Occipital lobe (tissue), 2 donors: ENCODE measurements around the gene RTN1. TPM values are rescaled to one million over a fixed set of nuclear protein-coding genes. Genes with fewer than 3 reads are reported as not detected.
A peak's percentile ranks its signal among the peaks of the same experiment; 100 is the strongest.

Source experiments
- DNase-seq: peaks from one replicate; lab custom pipeline; 2025; lab: John Stamatoyannopoulos, UW
- total RNA-seq: library from RNA; depleted of rRNA; stranded (reverse); fragments of >200 nt; gene quantifications from one replicate; pipeline ENCODE4 v1.2.3, GENCODE V29; 2014

Gene RTN1
- total RNA-seq, 1 donor from 2014 or later, result 870 TPM

DNA sequence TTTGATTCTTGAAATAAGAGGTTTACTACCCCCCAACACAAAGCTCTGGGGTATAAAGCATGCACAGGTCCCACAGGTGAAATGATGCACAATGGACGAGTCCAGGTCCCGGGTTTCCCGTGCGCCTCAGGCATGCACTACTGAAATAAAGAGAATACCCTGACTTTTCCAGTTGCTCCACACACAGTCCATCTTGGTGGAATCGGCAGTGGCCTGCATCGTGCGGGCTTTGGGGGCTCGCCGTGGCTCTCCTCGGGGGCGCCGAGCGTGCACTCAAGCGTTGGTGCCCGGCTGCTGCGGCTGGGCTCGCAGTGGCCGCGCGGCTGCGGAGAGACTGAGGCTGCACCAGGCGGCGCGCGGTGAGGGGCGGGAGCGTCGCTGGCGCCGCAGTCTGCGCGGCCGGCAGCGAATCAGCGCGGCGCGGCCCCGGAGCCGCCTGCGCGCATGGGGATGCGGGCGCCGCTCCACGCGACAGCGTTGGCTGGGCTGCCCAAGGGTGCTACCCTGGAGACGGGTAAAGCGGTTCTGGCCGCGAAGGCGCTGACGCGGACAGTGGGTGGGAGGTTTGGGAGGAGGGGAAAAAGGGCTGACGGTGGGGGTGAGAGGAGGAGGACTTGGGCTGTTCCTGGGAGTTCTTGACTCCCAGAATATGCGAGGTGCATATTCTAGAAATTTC is 240.2 kb downstream of the RTN1 start:
- peak; percentile 55 for DNase-seq

DNA sequence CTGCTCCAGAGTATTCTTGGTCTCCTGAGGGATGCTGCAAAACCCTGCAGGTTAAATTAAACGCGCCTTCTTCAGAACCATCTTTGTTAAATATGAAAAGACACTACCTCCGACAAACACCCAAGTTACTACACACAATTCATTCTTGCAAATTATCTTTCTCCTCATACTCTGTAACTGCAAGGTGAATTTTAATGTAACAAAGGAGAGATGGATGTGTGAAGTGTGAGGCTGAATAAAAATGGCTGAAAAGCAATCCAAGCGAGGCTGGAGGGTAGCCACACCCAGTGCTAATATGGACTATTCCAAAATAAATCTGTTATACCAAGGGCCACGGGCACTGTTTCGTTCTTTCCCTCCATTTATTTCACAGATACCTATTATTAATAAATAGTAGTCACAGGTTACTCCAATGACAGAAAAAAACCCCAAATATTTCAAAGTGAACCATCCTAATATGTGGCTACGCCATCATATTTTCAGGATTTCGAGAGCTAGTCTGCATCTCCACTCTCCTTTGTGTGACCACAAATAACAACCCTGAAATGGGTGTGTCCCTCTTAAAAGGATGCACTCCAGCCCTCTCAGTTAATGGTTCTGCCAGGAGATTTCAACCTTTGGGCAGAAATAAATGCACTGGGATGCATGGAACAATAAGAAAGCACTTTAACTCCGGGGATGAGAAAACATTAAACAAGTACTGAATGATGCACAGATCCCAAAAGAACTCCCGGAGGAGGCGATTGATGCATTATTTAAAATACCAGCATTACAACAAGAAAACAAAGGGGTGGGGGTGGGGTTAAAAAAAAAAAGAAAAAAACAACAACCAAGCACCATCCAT is 240.9 kb downstream of the RTN1 start:
- no peak for DNase-seq

DNA sequence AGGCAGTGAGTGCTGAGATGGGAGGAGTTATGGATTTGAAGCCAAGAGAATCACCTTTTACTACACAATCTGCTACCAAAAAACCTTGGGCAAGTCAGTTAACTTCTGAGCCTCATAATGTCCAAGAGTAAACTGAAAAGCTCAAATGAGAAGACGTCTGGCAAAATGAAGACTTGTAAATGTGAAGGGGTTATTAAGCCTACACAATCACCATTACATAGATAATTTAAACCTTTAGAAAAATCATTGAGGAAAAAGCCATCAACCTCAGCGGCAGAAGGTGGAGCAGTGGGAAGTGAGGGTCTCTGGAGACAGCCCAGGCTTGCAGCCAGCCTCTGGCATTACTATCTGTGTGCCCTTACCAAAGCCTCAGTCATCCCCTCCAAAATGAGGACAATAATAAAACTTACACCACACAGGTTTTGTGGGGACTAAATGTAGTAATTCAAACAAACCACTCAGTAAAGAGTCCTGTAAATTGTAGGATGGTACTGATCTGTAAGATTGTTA is 243.5 kb downstream of the RTN1 start:
- DNase-seq, result no peak

DNA sequence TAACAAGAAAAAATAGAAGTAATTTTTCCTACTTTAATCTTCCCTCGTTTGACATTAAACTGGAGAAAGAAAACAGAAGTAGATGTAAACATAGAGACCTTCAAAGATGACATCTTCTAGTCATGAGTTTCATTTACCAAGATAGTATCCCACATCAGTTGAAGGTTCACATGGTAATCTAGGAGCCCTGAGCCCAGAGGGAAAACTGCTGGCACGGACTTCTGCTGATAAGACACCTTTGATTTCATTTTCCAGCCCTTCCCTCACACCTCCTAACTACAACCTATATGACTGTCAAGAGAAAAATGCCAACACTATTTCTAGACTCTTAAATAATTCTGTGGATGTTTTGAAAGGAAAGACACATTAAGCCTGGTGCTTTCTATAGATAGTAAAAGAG is 247.9 kb downstream of the RTN1 start:
- DNase-seq, result no peak

DNA sequence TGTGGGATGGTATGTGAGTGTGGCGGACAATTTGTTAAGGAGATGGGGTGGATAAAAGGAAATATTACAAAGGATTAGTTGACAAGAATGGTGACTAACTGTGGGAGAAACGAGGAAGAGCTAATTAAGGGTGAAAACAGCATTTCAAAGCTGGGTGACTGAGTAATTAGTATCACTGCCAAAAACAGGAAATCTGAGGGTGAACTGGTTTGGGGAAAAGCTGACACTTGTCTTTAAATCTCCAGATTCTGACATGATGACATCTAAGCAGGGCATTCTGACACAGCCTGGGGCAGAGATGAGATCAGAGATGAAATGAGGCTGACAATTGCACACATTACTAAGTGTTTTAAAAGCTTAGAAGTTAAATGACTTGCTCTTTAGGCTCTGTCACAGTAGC is 251.5 kb downstream of the RTN1 start:
- no peak for DNase-seq

DNA sequence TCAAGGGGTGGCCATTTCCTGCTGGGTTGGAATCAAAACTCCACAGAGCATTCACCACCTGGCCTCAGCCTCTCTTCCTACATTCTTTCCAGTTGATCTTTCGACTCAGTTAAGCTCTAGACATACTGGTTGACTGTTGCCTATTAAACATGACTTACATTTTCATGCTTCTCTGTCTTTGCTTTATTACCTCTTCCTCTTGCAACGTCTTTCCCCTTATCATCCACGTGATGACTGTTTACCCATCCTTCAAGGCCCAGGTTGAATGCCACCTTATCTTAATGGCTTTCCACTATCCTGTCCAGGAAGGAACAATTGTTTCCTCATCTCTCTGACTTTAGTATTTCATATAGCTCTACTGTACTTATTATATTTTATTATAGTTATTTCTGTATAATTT is 269.5 kb downstream of the RTN1 start:
- DNase-seq, result no peak

DNA sequence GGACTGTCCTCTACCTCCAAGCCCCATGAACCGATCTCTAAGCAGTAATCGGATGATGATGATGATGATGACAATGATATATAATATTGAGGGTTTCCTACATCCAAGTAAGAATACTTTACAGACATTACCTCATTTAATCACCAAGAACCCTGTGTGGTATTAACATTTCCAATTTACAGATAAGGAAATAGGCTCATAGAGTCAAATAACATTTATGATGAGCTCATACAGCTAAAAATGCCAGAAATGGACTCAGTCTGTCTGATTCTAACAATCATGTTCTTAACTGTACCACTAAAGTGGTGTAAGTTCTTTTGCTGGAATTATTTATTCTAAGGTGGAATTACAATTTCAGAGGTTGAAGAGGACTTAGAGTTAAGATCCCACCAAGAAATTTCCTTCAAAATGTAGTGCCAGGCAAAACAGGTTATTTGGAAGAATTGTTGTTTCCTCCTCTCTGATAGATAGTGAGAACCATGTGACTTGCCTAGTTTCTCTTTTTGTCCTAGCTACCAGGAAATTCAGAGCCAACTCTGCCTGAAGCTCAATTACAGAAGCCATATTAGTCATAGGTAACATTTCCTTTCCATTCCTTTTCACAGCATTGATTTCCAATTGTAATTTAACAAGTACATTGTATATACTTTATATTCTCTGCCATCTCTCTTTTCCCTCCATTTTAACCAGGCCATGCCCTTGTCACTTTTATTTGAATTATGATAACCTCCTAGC is 270.2 kb downstream of the RTN1 start:
- no peak for DNase-seq

DNA sequence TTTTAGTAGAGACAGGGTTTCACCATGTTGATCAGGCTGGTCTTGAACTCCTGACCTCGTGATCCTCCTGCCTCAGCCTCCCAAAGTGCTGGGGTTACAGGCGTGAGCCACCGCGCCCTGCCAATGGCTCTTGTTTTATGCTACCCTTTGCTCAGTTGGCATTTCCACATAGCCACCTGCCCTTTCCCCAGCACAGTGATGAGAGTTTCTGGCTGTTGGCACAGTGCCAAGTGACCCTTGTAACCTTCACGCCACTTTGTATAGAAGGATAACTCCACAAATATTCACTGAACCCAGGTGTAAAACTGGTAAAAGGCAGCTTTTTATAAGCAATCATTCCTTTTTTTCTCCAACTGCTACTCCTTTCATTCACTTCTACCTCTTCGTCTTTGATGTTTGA is 275.5 kb downstream of the RTN1 start:
- no peak for DNase-seq

DNA sequence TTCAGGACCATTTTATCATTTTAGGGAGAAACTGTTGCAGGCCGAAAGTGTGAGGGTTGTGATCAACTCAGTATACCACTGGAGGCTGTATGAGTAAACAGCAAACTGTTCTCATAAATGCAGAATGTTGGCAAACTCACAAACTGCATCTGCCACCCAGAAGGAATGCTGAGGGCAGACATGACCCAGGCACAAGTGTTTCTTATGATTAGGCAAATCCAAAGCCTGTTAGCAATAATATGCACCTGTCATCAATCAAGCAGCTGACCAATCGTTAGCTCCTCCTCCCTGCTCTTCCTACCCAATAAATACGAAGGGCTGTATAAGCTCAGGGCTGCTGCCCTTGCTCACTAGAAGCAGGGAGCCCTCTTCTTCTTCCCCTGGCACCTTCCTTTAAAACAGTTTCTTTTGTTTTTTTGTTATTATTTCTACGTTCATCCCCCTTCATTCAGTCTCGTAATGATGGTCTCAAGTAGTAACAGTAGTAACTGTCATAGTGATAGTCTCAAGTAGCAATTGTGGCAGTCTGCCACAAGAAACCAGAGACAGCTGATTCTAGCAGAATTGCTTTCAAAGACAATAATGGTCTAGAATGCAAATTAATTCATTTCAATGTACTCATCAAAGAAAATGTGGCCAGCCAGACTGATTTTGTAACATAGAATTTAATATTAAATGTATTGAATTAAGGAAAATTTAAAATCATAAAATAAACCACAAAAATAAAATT is 278.8 kb downstream of the RTN1 start:
- DNase-seq, result no peak

DNA sequence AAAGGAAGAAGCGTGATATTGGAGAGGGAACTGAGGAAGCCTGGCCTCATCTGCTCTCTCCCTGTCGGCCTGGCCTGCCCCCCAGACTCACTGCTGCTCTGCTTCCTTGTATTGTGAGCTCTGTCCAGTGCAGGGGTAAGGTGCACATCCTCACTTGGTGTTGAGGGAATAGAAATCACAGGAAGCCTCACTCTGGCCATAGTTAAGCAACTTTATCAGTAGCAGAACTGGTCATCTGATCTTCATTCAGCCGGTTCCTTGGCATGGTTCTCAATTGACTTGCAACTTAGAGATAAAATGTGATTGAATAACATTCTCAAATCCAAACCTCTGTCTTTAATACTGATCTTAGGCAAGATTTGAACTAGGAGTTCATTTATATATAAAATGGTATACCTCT is 282.5 kb downstream of the RTN1 start:
- no peak for DNase-seq

DNA sequence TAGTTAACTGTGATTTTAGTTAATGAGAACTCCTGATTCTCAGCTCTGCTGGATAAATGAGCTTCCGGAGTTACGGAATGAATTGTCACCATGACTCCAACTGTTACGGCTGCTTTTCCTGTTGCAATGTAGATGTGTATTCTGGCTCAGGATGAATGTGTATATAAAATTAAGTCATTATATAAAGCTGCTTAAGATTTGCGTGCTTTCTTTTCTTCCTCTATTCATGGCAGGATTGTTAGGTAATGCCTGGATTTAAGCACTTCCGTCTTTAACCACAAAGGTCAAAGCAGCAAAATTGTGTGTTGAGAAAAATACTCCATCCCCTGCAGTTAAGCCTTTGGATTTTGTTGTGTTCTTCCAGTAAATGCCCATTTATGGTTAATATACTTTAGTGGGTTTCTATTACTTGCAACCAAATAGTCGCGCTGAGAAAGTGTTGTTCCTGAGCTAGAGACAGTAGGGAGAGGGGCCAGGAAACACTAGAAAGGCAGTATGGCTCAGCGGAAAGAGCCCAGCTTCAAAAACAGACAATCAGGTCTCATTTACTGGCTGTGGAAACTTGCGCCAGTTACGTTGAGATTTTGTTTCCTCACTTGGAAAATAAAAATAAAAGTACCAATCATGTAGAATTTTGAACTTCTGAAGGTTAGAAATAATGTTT is 284.6 kb downstream of the RTN1 start:
- no peak for DNase-seq

DNA sequence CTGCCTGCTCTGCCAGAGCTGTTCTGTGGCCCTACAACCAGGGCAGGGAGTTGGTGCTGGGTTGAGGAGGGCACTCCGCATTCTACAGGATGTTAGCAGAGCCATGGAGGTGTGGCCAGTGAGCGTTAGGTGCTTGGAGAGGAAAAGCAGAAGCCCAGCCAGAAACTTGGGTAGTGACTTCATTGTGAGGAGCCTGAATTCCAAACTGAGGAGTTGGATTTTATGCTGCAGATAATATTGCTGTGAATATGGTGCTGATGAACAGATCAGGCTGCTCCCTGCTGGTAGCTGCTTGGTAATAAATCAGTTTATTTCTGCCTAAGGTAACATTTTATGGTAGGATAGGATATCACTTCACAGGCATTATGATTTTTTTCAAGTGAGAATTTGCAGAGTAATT is 286.8 kb downstream of the RTN1 start:
- DNase-seq, result no peak

DNA sequence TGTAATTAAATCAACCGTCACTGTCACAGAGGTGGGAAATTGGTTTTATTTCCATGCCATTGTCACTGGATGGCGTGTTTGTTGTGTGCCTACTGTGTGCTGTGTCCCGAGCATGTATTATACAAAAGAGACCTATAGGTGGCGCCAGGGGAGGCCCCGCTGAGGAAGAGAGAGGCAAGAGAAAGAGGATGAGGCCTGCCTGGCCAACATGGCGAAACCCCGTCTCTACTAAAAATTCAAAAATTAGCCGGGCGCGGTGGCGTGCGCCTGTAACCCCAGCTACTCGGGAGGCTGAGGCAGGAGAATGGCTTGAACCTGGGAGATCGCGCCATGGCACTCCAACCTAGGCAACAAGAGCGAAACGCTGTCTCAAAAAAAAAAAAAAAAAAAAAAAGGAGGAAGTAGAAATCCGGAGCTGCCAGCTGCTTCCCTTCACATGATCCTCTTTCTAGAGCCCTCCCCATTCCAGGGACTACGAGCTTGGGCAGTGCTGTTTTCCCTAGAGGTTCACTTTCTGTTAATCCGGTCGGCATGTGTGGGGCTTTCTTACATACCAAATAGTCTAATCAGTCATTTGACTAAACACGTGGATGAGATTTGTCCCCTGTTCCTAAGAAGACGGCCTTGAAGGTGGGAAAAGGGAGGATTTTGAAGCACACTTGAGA is 287.6 kb downstream of the RTN1 start:
- DNase-seq, result no peak

DNA sequence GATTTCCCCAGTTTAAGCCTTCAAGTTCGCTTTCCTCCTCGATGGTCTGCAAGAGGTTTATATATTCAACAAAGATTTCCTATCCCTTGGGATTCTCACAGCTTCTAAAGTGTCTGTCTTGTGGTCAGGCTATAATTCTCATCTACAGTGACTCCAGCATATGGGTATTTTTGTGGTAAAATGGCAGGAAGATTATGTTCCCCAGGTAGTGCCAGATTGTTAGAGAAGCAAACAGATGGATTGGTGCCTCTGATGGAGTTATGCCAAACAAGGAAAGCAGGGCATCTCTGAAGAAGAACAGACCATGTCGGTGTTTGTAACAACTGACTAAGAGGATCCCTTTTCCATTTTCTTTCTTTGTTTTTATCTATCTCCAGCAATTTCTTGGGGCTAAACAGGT is 288.4 kb downstream of the RTN1 start:
- peak; percentile 7 for DNase-seq

DNA sequence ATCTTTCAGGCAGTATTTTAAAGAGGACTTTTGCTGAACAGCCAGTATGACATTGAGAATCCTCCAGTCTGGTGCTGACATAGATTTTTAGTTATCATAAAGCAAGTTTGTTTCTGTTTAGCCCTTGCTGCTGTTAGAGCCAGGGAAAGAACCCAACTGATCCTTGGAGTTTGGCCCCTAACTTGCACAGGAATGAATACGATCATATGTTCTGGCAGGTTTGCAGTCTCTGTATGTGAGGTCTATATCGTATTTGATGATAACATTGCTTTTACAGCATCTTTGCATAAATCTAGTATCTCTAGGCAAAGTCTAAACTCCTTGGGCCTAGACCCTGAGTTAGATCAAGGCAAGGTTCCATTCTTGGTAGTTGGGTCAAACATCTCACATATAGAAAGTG is 289.7 kb downstream of the RTN1 start:
- DNase-seq, result no peak

DNA sequence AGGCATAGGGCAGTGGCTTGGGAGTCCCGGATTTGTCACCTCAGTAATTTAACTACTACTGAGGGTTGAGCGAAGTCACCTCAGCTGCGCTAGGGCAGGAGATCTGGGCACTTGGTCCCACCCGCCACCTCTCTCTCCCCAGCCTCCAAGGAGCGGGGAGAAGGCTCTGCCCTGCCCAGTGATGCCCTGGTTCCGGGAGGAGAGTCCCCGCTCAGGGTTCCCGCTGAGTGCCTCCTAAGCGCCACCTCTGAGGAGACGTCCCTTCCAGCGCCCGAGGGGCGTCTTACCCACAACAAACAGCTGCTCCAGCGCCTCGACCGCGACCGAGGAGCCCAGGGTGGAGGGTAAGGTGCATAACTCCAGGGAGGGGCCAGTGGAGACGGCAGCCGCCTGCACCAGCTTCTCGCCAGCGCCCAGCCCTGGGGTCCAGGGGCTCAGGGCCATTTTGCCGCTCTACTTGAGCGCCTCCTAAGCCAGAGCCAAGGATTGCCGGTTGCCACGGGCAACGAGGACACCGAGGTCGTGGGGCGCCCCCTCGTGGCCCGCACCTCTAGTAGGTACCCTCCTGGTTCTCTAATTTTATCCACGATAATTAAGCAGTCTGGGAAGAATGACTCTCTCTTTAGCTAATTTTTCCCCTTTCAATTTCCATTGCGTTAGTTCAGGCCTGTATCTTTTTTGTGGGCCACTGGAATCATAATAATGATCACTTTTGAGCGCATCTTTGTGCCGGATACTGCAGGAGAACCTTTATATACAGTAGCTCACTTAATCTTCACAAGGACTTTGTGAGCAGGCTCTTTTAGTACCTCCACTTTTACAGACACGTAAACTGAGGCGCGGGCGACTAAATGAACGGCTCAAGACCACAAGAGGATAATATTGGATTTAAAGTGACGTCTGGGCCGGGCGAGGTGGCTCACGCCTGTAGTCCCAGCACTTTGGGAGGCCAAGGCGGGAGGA is 294.0 kb downstream of the RTN1 start, which contains the start of gene CCDC175:
Gene CCDC175, minus strand, starts transcription at position 481 of the 963 bp plus-strand sequence. Its CDS starts 37 bp downstream, at position 444.
- peak; percentile 49 for DNase-seq

DNA sequence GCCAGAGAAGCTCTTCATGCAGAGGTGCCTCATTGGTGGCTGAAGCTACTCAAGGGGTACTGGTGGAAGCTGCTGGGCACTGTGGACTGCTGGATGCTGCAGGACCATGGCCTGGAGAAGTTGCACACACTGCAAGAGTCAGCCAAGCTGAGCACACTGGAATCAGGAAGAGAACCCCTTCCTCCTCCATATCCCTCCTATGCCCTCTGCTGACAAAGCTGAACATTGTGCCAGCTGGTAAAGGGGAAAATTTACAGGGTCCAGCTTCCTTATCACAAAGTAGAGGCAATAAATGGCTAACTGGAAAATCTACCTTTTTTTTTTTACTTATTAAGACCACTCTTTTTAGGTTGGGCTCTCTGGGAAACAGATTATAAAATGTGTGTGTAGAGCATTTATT is 300.5 kb downstream of the RTN1 start:
- DNase-seq, result no peak

DNA sequence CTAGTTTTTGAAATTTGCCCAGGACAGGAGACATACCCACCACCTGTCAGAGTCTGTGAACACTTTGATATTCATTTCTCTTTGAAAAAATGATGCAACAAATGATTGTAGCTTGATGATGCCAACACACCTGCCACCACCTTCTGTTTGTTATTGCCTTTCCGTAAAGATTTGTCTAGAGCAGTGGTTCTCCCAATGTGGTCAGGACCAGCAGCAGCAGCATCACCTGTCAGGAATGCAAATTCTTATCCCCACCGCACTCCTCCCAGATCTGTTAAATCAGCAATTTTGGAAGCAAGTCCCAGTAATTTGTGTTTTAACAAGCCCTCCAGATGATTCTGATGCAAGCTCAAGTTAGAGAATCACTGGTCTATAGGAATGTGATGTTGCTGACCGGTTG is 303.9 kb downstream of the RTN1 start:
- DNase-seq, result no peak

DNA sequence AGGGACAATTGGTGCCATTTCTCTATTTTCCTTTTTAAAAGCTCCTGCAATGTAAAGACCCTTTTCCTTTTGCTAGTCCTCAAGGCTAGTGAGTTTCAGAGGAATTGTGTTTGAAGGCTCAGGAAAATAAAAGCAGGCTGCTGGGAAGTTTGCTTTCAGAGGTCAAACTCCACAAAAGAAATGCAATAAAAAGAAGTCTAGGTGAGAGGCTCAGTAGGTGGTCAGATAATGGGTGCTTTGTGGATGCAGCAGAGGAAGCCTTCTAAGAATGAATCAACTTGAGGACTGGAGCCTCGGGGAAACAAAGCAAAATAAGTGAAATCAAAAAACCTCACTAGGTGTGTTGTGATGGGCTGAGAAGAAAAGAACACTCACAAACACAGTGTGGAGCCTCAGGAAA is 304.3 kb downstream of the RTN1 start:
- no peak for DNase-seq
